HepG2 (cell line): ENCODE results near the gene EBPL. TPM values are rescaled to one million over a fixed set of nuclear protein-coding genes. Genes with fewer than 3 reads are reported as not detected.
A peak's percentile ranks its signal among the peaks of the same experiment; 100 is the strongest.

Experiments used
- AHR ChIP-seq: IDR thresholded peaks from 2 replicates; pipeline ENCODE4 v1.6.1; 2018; ENCODE audit warnings: missing genetic modification reagents, missing compliant biosample characterization
- BRCA1 ChIP-seq: sonication (generic); formaldehyde crosslinking; IDR thresholded peaks from 2 replicates; pipeline ENCODE4 v1.4.0; 2020; ENCODE audit warnings: missing genetic modification reagents
- CENPX ChIP-seq: sonication (generic); formaldehyde crosslinking; IDR thresholded peaks from 2 replicates; pipeline ENCODE4 v1.9.0; 2021; ENCODE audit warnings: mild to moderate bottlenecking, missing genetic modification reagents, moderate library complexity
- DNMT1 ChIP-seq: sonication (generic); formaldehyde crosslinking; IDR thresholded peaks from 2 replicates; pipeline ENCODE4 v1.5.1; 2020; ENCODE audit warnings: mild to moderate bottlenecking, missing genetic modification reagents
- ELF1 ChIP-seq: sonication (generic); formaldehyde crosslinking; IDR thresholded peaks from 2 replicates; pipeline ENCODE4 v1.4.0; 2020; ENCODE audit warnings: missing genetic modification reagents
- GZF1 ChIP-seq: sonication (generic); formaldehyde crosslinking; IDR thresholded peaks from 2 replicates; pipeline ENCODE4 v1.5.1; 2020; ENCODE audit warnings: mild to moderate bottlenecking, missing genetic modification reagents
- PCBP2 ChIP-seq: fragments of 200-400 bp; formaldehyde crosslinking; optimal IDR thresholded peaks from 2 replicates; pipeline ENCODE3; 2018; ENCODE audit warnings: low read length, low read depth; ENCODE audit not compliant: poor library complexity, severe bottlenecking
- PITX1 ChIP-seq: sonication (generic); formaldehyde crosslinking; IDR thresholded peaks from 2 replicates; pipeline ENCODE4 v1.5.1; 2020; ENCODE audit warnings: mild to moderate bottlenecking, missing genetic modification reagents
- PLRG1 ChIP-seq: fragments of 450-650 bp; conservative IDR thresholded peaks from 2 replicates; pipeline ENCODE4 v1.6.1; 2016
- POLR2G ChIP-seq: fragments of 200-400 bp; formaldehyde crosslinking; IDR thresholded peaks from 2 replicates; pipeline ENCODE4 v1.6.1; 2018; ENCODE audit warnings: mild to moderate bottlenecking, low read depth, low read length, moderate library complexity
- ZFP62 ChIP-seq: sonication (generic); formaldehyde crosslinking; IDR thresholded peaks from 2 replicates; pipeline ENCODE4 v1.4.0; 2020; ENCODE audit warnings: missing genetic modification reagents
- ZNF10 ChIP-seq: sonication (generic); formaldehyde crosslinking; IDR thresholded peaks from 2 replicates; pipeline ENCODE4 v1.4.0; 2020; ENCODE audit warnings: mild to moderate bottlenecking, low read depth, missing genetic modification reagents, borderline replicate concordance
- polyA plus RNA-seq, 8 experiments: library from polyadenylated mRNA; depleted of rRNA in 3 of 8; stranded (reverse) in 7 of 8; unstranded in 1 of 8; fragments of >200 nt; fragmentation: Illumina TruSeq in 4 of 8; extraction: Trizol in 4 of 8; gene quantifications; 2 replicates each; pipeline versions ENCODE4 v1.2.1 to v1.2.3, GENCODE V29; 2011 to 2016; ENCODE audit warnings: low read depth in 4 of 8, missing spikeins in 1 of 8, mixed read lengths in 1 of 8; ENCODE audit not compliant: insufficient read depth in 1 of 8
- total RNA-seq, 5 experiments: library from RNA; depleted of rRNA; stranded (reverse); fragments of >200 nt; fragmentation: Illumina TruSeq; extraction: Trizol; gene quantifications; 2 replicates each; pipeline ENCODE4 v1.2.3, GENCODE V29; 2016; ENCODE audit warnings: low read depth in 1 of 5
- TF ChIP-seq, protein P1 (sequence below), 2 experiments: fragments of 450-650 bp in 1 of 2; sonication (generic) in 1 of 2; formaldehyde crosslinking in 1 of 2; IDR thresholded peaks; 2 replicates each; pipeline versions ENCODE4 v1.6.1 to v1.8.0; 2016 to 2022; ENCODE audit warnings: antibody characterized with exemption in 1 of 2, mild to moderate bottlenecking in 1 of 2, missing genetic modification reagents in 1 of 2
- TF ChIP-seq, protein P2 (sequence below): sonication (generic); formaldehyde crosslinking; IDR thresholded peaks from 2 replicates; pipeline ENCODE4 v1.8.0; 2022; ENCODE audit warnings: mild to moderate bottlenecking, missing genetic modification reagents, moderate library complexity
- TF ChIP-seq, protein P3 (sequence below): sonication (generic); formaldehyde crosslinking; IDR thresholded peaks from 2 replicates; pipeline ENCODE4 v1.4.0; 2020; ENCODE audit warnings: missing genetic modification reagents, mild to moderate bottlenecking, borderline replicate concordance
- TF ChIP-seq, protein P4 (sequence below): sonication (generic); formaldehyde crosslinking; IDR thresholded peaks from 2 replicates; pipeline ENCODE4 v1.5.1; 2020; ENCODE audit warnings: missing genetic modification reagents, mild to moderate bottlenecking, borderline replicate concordance

EBPL gene
- total and polyA plus RNA-seq, 2 of the 13 experiments (the other 11 are each of a cell fraction or from before 2014, with no cell fraction given), result 96.5 to 152 TPM

DNA sequence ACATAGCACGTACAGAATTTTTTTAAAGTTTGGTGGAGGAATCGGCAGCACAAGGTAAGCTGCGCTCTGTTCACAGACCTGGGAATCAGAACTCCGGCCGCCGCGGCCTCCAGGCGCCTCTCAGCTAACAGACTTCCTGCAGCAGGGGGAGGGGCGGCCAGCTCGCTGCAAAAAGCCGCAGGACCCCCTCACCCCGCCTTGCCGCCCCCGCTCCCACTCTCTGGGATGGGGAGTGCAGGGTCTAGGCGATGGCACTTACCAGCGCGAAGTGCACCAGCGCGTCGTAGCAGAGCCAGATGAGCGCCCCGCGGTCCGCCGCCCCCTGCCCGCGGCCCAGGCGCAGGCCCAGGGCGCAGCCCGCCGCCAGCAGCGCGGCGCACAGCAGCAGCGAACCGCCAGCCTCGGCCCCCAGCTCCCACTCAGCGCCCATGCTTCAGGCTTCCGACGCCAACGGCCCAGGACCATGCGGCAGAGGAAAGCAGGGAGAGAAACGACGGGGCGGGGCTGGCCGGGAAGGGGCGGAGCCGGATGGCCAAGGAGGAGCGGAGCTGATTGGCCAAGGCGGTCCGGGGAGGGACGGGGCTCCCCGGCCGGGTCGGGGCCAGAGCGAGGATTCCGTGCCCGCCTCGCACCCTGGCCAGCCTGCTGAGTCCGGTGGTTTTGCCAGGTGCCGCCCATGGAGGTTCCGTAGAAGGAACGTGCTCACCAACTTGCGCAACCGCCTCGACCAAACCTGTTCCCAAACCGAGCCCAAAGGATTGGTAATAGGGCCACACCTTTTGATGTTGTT, at the start of gene EBPL (continued):
- TF ChIP-seq, protein P1, sequence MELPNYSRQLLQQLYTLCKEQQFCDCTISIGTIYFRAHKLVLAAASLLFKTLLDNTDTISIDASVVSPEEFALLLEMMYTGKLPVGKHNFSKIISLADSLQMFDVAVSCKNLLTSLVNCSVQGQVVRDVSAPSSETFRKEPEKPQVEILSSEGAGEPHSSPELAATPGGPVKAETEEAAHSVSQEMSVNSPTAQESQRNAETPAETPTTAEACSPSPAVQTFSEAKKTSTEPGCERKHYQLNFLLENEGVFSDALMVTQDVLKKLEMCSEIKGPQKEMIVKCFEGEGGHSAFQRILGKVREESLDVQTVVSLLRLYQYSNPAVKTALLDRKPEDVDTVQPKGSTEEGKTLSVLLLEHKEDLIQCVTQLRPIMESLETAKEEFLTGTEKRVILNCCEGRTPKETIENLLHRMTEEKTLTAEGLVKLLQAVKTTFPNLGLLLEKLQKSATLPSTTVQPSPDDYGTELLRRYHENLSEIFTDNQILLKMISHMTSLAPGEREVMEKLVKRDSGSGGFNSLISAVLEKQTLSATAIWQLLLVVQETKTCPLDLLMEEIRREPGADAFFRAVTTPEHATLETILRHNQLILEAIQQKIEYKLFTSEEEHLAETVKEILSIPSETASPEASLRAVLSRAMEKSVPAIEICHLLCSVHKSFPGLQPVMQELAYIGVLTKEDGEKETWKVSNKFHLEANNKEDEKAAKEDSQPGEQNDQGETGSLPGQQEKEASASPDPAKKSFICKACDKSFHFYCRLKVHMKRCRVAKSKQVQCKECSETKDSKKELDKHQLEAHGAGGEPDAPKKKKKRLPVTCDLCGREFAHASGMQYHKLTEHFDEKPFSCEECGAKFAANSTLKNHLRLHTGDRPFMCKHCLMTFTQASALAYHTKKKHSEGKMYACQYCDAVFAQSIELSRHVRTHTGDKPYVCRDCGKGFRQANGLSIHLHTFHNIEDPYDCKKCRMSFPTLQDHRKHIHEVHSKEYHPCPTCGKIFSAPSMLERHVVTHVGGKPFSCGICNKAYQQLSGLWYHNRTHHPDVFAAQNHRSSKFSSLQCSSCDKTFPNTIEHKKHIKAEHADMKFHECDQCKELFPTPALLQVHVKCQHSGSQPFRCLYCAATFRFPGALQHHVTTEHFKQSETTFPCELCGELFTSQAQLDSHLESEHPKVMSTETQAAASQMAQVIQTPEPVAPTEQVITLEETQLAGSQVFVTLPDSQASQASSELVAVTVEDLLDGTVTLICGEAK (IDR thresholded peaks at IDR 0.05), result no peak
- TF ChIP-seq, protein P1 (CRISPR knock-in tag; IDR thresholded peaks at IDR 0.05), result peak; percentile 85
- TF ChIP-seq DNMT1 (CRISPR knock-in tag) (no peak), CENPX (CRISPR knock-in tag) (no peak), ZFP62 (CRISPR knock-in tag) (no peak), ZNF10 (CRISPR knock-in tag) (no peak), PCBP2 (no peak), ELF1 (CRISPR knock-in tag) (peak; percentile 39; the same call in 1 of the 2 replicates), GZF1 (CRISPR knock-in tag) (no peak), BRCA1 (peak; percentile 89), POLR2G (peak; percentile 94), PITX1 (CRISPR knock-in tag) (peak; percentile 68), AHR (0 out of 2 replicates have a peak, but pooled peaks have one; percentile 55), PLRG1 (no peak)
- TF ChIP-seq, protein P2, sequence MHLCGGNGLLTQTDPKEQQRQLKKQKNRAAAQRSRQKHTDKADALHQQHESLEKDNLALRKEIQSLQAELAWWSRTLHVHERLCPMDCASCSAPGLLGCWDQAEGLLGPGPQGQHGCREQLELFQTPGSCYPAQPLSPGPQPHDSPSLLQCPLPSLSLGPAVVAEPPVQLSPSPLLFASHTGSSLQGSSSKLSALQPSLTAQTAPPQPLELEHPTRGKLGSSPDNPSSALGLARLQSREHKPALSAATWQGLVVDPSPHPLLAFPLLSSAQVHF, result no peak; the same call in 1 of the 2 replicates
- TF ChIP-seq, protein P3, sequence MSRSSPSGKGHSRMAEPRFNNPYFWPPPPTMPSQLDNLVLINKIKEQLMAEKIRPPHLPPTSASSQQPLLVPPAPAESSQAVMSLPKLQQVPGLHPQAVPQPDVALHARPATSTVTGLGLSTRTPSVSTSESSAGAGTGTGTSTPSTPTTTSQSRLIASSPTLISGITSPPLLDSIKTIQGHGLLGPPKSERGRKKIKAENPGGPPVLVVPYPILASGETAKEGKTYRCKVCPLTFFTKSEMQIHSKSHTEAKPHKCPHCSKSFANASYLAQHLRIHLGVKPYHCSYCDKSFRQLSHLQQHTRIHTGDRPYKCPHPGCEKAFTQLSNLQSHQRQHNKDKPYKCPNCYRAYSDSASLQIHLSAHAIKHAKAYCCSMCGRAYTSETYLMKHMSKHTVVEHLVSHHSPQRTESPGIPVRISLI (CRISPR knock-in tag), result peak; percentile 31; the same call in 1 of the 2 replicates
- TF ChIP-seq, protein P4, sequence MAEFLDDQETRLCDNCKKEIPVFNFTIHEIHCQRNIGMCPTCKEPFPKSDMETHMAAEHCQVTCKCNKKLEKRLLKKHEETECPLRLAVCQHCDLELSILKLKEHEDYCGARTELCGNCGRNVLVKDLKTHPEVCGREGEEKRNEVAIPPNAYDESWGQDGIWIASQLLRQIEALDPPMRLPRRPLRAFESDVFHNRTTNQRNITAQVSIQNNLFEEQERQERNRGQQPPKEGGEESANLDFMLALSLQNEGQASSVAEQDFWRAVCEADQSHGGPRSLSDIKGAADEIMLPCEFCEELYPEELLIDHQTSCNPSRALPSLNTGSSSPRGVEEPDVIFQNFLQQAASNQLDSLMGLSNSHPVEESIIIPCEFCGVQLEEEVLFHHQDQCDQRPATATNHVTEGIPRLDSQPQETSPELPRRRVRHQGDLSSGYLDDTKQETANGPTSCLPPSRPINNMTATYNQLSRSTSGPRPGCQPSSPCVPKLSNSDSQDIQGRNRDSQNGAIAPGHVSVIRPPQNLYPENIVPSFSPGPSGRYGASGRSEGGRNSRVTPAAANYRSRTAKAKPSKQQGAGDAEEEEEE, result no peak
